CD14-positive monocyte (primary cell): ENCODE results near the gene HNRNPUL1. TPM values are rescaled to one million over a fixed set of nuclear protein-coding genes. Genes with fewer than 3 reads are reported as not detected.

Experiments used
- DNase-seq, 3 donors: peaks; one replicate each; pipeline ENCODE4 v3.0.0-alpha.2; 2011 to 2022
- H2AFZ ChIP-seq: 2 replicates; pipeline ENCODE4 v1.6.0; 2012; ENCODE audit warnings: mild to moderate bottlenecking, low read depth, low read length, inconsistent platforms; ENCODE audit not compliant: insufficient read depth, poor library complexity, severe bottlenecking
- H3K27ac ChIP-seq, 2 donors: 1 replicate in 1 of 2; 2 replicates in 1 of 2; pipeline ENCODE4 v1.5.1; 2012 to 2013; ENCODE audit warnings: low read length in 2 of 2, control low read depth in 1 of 2, inconsistent platforms in 1 of 2, low read depth in 1 of 2, mild to moderate bottlenecking in 1 of 2
- H3K27me3 ChIP-seq, 2 donors: one replicate each; pipeline versions ENCODE4 v1.6.0 to v1.6.1; 2011 to 2013; ENCODE audit warnings: low read length in 2 of 2; ENCODE audit not compliant: control insufficient read depth in 2 of 2, insufficient read depth in 2 of 2
- H3K36me3 ChIP-seq, 2 donors: replicated peaks in 1 of 2; 1 replicate in 1 of 2; 2 replicates in 1 of 2; pipeline versions ENCODE4 v1.5.1 to v1.6.1; 2012 to 2013; ENCODE audit warnings: low read length in 2 of 2, control low read depth in 1 of 2, inconsistent platforms in 1 of 2, mild to moderate bottlenecking in 1 of 2; ENCODE audit not compliant: insufficient read depth in 2 of 2, control insufficient read depth in 1 of 2
- H3K4me1 ChIP-seq, 2 donors: 1 replicate in 1 of 2; 2 replicates in 1 of 2; pipeline versions ENCODE4 v1.5.1 to v1.6.1; 2012 to 2013; ENCODE audit warnings: low read length in 2 of 2, control low read depth in 1 of 2, inconsistent platforms in 1 of 2, mild to moderate bottlenecking in 1 of 2, moderate library complexity in 1 of 2; ENCODE audit not compliant: insufficient read depth in 2 of 2, control insufficient read depth in 1 of 2
- H3K4me2 ChIP-seq: replicated peaks from 2 replicates; pipeline ENCODE3; 2012; ENCODE audit warnings: low read length, moderate library complexity, mild to moderate bottlenecking; ENCODE audit not compliant: poor library complexity, severe bottlenecking; ENCODE audit errors: extremely low read depth
- H3K4me3 ChIP-seq, 3 experiments: fragments of 200-600 bp in 1 of 3; sonication (generic) in 1 of 3; replicated peaks in 1 of 3; 1 replicate in 2 of 3; 2 replicates in 1 of 3; pipeline ENCODE4 v1.5.1; 2011 to 2013; ENCODE audit warnings: low read length in 3 of 3, mild to moderate bottlenecking in 3 of 3, control low read depth in 2 of 3, low read depth in 2 of 3, inconsistent platforms in 1 of 3, moderate library complexity in 1 of 3
- H3K79me2 ChIP-seq: 2 replicates; pipeline ENCODE4 v1.6.0; 2012; ENCODE audit warnings: mild to moderate bottlenecking, control low read depth, inconsistent platforms, low read length, moderate library complexity; ENCODE audit not compliant: insufficient read depth
- H3K9ac ChIP-seq: 2 replicates; pipeline ENCODE4 v1.6.0; 2017; ENCODE audit warnings: low read length, mild to moderate bottlenecking; ENCODE audit not compliant: insufficient read depth, poor library complexity, severe bottlenecking
- H3K9me3 ChIP-seq, 2 donors: replicated peaks in 1 of 2; 1 replicate in 1 of 2; 2 replicates in 1 of 2; pipeline versions ENCODE4 v1.5.1 to v1.6.1; 2012 to 2013; ENCODE audit warnings: low read length in 2 of 2, control low read depth in 1 of 2; ENCODE audit not compliant: control insufficient read depth in 1 of 2, insufficient read depth in 1 of 2
- H4K20me1 ChIP-seq: 2 replicates; pipeline ENCODE4 v1.6.0; 2012; ENCODE audit warnings: mild to moderate bottlenecking, low read length, control low read depth, moderate library complexity; ENCODE audit not compliant: insufficient read depth
- H3K27ac Mint-ChIP-seq, 7 donors: one replicate each; pipeline ENCODE4 v1.8.0; 2020; ENCODE audit warnings: mild to moderate bottlenecking in 7 of 7, mixed read lengths in 7 of 7, moderate library complexity in 6 of 7, inconsistent platforms in 2 of 7
- H3K27me3 Mint-ChIP-seq, 3 donors: one replicate each; pipeline ENCODE4 v1.8.0; 2021 to 2022; ENCODE audit warnings: low read depth in 3 of 3, mild to moderate bottlenecking in 3 of 3, mixed read lengths in 3 of 3, moderate library complexity in 3 of 3, inconsistent platforms in 1 of 3
- H3K36me3 Mint-ChIP-seq, 2 donors: one replicate each; pipeline ENCODE4 v1.8.0; 2020; ENCODE audit warnings: mixed read lengths in 2 of 2, inconsistent platforms in 1 of 2, mild to moderate bottlenecking in 1 of 2
- H3K4me1 Mint-ChIP-seq: one replicate; pipeline ENCODE4 v1.8.0; 2020; ENCODE audit warnings: mild to moderate bottlenecking, mixed read lengths
- H3K4me3 Mint-ChIP-seq, 2 donors: one replicate each; pipeline ENCODE4 v1.8.0; 2020; ENCODE audit warnings: mild to moderate bottlenecking in 2 of 2, mixed read lengths in 2 of 2, moderate library complexity in 1 of 2
- H3K9me3 Mint-ChIP-seq, 7 donors: one replicate each; pipeline ENCODE4 v1.8.0; 2020 to 2022; ENCODE audit warnings: mixed read lengths in 7 of 7, mild to moderate bottlenecking in 6 of 7, moderate library complexity in 6 of 7, inconsistent platforms in 2 of 7
- CTCF ChIP-seq: fragments of 200-600 bp; IDR thresholded peaks from one replicate; pipeline ENCODE4 v1.8.0; 2022; ENCODE audit warnings: antibody characterized with exemption, mild to moderate bottlenecking
- WGBS: methylation state at CpG from one replicate; pipeline ENCODE4 v1.1.5; 2013; ENCODE audit warnings: missing lambda C conversion rate; ENCODE audit not compliant: insufficient coverage; 5-methylcytosine and 5-hydroxymethylcytosine counted together
- intact Hi-C, 2 donors: fragments of 100-400 bp; cut with micrococcal nuclease; formaldehyde crosslinking; loops; one replicate each; pipeline versions ENCODE4 v1.15.0 to v1.15.1; 2023
- polyA plus RNA-seq, 3 donors: library from polyadenylated mRNA; depleted of rRNA in 1 of 3; unstranded in 2 of 3; stranded (reverse) in 1 of 3; fragments of 300-500 nt in 2 of 3; fragments of >200 nt in 1 of 3; fragmentation: Illumina TruSeq in 2 of 3; gene quantifications; 1 replicate in 2 of 3; 2 replicates in 1 of 3; pipeline ENCODE4 v1.2.3, GENCODE V29; 2012 to 2021

HNRNPUL1 gene
- polyA plus RNA-seq, 3 donors = 22.6 to 55.3 (median 30.3) TPM

GRCh38 chr19:41350735-41351338 lies 86.7 kb downstream of the HNRNPUL1 start:
- DNase-seq = no peak
- under 1% methylated on average over 19 of the region's 22 CpGs for WGBS
- peak overlapping the region; percentile 93 for H3K9ac ChIP-seq
- no peaks in the 10 kb centered on the region for H3K27me3 ChIP-seq
- peaks cover 30 to 52% of the 10 kb centered on the region in 2 donors for H3K36me3 Mint-ChIP-seq
- no peaks in the 10 kb centered on the region for H3K9me3 ChIP-seq
- H3K36me3 ChIP-seq = peaks cover 22 to 39% of the 10 kb centered on the region in 2 donors
- H3K4me1 ChIP-seq = peaks cover 43 to 47% of the 10 kb centered on the region in 2 donors
- H3K79me2 ChIP-seq = peaks cover 80% of the 10 kb centered on the region
- peak overlapping the region; percentile 7 to 88 for H3K27ac ChIP-seq
- intact Hi-C loops = loop anchor here (5.0 to 10.0 kb wide), 5 partner anchors 34 to 174 kb away; partner anchors contain the start of genes DMAC2 (in 1 of the 2) and HNRNPUL1 (in 1 of the 2)
- peak overlapping the region; percentile 89 to 97 (median 95) for H3K4me3 ChIP-seq
- peak overlapping the region; percentile 84 to 98 (median 96) for H3K27ac Mint-ChIP-seq
- peak overlapping the region; percentile 57 for H2AFZ ChIP-seq
- peaks cover 0 to 1% (median 0%) of the 10 kb centered on the region in 3 donors for H3K27me3 Mint-ChIP-seq
- no peak for TF ChIP-seq CTCF
- H3K9me3 Mint-ChIP-seq = peaks cover 0 to 2% (median 0%) of the 10 kb centered on the region in 7 donors
- H3K4me2 ChIP-seq = peak overlapping the region; percentile 94
- H3K4me1 Mint-ChIP-seq = peaks cover 50% of the 10 kb centered on the region
- peaks cover 78% of the 10 kb centered on the region for H4K20me1 ChIP-seq
- H3K4me3 Mint-ChIP-seq = peak overlapping the region; percentile 94 to 100

GRCh38 chr19:41351339-41352245 lies 87.4 kb downstream of the HNRNPUL1 start:
- Mint-ChIP-seq H3K4me3 (peak overlapping the region; percentile 94 to 100), H3K27ac (peak overlapping the region; percentile 92 to 98 (median 96)), H3K4me1 (peaks cover 57% of the 10 kb centered on the region), H3K9me3 (peaks cover 0 to 2% (median 0%) of the 10 kb centered on the region in 7 donors), H3K27me3 (peaks cover 0 to 1% (median 0%) of the 10 kb centered on the region in 3 donors), H3K36me3 (peaks cover 26 to 50% of the 10 kb centered on the region in 2 donors)
- WGBS = under 1% methylated on average over 55 of the region's 58 CpGs
- peak; percentile 88 to 93 (median 90) for DNase-seq
- peaks cover 51 to 54% of the 10 kb centered on the region in 2 donors for H3K4me1 ChIP-seq
- intact Hi-C loops = loop anchor here (5.0 to 10.0 kb wide), 5 partner anchors 34 to 173 kb away; partner anchors contain the start of genes DMAC2 (in 1 of the 2) and HNRNPUL1 (in 1 of the 2)
- peaks cover 70% of the 10 kb centered on the region for H4K20me1 ChIP-seq
- no peaks in the 10 kb centered on the region for H3K9me3 ChIP-seq
- H3K27me3 ChIP-seq = no peaks in the 10 kb centered on the region
- TF ChIP-seq CTCF = no peak
- H2AFZ ChIP-seq = peak overlapping the region; percentile 57
- H3K36me3 ChIP-seq = peaks cover 14 to 31% of the 10 kb centered on the region in 2 donors
- H3K4me2 ChIP-seq = peak overlapping the region; percentile 94
- peaks cover 77% of the 10 kb centered on the region for H3K79me2 ChIP-seq
- peak overlapping the region; percentile 89 to 97 (median 95) for H3K4me3 ChIP-seq
- peak overlapping the region; percentile 93 for H3K9ac ChIP-seq
- peak overlapping the region; percentile 56 to 88 for H3K27ac ChIP-seq
